RPMI8226 (cell line): ENCODE results near the gene FOXC2.

Experiments used
- DNase-seq: peaks from one replicate; pipeline ENCODE4 v3.0.0-alpha.2; 2015

The FOXC2 gene

DNA sequence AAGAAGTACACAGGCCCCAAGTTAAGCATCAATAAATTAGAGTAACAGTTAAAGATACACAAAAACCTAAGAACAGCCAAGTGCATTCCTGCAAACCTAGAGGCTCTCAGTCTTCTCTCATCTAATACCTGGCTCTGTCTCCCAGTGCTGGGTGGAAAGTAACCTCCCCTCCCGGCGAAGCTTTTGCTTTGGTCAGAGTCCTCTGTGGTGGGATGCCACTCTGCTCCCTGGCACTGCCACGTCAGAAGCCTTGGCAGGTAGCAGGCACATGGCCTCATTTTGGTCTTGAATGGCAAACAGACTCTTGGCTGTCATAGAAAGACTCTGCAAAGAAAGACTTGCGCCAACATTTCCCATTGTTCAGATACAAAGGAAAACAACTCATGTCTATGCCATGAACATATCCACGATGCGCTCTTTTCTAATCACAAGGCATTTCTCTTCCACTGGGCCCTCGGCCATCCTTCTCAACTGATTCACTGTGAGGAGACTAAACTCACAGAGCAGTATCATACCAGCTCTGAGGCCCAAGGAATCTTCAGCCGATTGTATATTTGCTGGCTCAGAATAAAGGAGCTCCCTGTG, 32.8 kb upstream of the FOXC2 start:
- DNase-seq, result no peak

DNA sequence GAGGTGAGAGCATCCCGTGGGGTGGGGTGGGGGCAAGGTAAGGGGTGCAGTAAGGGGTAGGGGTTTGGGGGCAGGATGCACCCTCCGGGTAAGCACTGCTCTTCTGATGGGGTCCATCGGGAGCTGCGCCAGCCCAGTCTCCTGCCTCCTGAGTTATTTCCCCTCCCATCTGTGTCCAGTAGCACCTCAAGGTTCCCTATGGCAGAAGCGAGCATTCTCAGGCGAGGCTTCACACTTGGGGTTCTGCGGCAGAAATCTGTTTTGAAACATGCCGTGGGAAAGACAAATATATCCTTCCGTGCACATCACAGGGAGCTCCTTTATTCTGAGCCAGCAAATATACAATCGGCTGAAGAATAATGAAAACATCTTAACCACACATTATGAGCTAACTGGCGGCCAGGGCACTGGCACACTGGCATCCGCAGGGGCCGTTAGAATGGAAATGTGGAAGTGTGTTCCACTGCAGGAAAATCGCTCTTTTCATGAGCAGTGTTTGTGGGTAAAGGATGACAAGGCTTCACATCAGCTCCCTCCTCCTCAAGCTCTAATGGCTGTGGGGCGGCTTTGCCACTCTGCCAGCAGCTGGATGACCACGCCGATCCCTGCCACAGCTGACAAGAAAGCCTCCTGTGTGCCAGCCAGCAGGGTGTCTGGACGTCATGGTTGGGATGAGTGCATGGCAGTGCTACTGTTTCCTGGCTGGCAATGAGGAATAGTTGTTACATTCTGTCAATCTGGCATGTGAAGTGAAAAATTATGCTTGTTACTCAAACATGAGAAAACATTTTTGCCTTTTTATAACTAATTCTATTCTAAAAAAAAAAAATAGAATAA, 31.6 kb upstream of the FOXC2 start:
- no peak for DNase-seq

DNA sequence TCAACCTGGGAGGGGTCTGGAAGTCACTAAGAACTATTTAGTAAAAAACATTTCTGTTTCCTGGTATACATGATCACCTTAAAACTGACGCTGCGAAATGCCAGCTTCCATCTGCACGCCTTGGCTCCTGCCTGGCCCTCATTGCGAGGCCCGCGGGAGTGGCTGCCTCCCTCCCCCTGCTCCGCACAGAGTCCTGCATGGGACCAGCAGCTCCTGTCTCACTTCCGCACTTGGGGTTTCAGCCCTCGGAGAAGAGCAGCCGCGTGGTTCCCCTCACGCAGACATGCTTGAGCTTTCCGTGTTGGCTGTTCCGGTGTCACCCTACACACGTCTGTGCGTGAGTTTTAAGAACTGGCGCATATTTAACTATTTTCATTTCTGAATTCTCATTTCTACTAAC, 30.0 kb upstream of the FOXC2 start:
- DNase-seq, result no peak

DNA sequence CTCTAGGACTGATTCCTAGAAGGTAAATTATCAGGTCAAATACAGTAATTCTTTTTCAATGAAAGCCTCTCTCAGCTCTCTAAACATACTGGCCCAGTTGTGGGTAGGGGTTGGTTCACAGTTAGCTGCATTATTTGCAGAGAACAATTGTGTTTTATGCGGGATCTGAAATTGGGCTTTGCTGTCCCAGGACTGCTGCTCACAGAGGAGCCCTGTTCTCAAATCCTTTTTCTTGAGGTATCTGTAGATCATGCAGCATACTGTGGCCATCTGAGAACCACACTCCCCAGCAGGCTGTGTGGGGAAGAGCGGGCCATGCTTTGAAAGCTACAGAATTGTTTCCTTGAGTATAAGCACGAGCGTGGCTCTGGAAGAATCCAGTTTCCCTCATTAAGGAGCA, 29.1 kb upstream of the FOXC2 start:
- DNase-seq, result no peak

DNA sequence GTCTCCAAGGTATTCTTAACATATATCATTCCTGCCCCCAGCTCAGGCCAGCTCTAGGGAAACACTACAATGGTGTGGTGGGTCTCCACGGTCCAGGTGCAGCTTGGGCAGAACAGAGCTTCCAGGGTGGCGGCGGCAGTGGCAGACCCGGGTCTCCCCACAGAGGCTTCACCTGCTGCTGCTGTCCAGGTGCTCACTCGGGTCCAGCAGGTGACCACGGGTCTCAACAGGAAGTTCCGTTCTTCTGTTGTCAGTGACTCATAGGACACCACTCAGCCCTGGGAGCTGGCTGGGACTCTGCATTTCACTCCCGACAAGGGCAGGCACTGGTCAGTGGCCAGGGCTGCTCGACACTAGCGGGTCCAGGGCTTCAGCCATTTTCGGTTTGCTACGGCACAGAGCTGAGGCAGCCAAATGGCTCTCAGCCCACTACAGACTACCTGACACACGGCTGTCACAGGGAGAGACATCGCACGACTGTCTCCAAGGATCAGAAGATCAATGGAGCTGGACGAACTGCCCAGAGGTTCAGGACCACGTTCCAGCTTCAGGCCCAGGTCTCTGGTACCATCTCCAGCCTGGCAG, 28.3 kb upstream of the FOXC2 start:
- no peak for DNase-seq

DNA sequence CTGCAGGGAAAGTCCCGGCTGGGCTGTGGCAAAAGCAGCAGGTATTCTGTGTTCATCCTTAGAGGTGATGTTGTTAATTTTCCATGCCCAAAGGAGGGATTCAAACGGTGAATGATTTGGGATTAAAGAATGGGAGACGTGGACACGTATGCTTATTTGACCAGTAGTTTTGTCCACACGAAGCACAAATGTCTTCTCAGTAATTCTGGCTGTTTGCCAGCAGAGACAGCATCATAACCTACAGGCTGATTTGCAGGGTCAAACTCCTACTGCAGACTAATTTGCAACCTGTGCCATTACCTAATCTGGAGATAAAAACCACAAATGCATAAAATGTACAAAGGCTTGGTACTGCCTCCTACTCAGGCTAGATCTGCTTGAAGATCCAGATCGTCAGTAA, 25.7 kb upstream of the FOXC2 start:
- no peak for DNase-seq

DNA sequence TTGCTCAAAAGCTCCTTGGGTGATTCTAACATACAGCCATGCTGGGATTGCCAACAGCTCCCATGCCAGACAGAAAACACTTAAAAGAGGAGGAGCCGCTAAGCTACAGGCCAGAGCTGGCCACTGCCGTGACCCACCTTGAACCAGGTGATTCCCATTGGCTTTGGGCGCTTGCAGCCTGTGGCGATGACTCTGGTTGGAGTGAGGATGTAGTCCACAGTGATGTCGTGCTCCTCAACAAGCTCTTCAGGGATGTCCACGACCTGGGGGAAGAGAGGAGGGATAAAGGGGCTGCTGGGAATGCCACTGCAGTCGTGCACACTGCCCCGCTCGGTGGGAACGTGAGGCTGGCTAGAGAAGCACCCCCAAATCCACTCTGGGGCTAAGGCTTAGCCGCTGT, 25.1 kb upstream of the FOXC2 start:
- no peak for DNase-seq

DNA sequence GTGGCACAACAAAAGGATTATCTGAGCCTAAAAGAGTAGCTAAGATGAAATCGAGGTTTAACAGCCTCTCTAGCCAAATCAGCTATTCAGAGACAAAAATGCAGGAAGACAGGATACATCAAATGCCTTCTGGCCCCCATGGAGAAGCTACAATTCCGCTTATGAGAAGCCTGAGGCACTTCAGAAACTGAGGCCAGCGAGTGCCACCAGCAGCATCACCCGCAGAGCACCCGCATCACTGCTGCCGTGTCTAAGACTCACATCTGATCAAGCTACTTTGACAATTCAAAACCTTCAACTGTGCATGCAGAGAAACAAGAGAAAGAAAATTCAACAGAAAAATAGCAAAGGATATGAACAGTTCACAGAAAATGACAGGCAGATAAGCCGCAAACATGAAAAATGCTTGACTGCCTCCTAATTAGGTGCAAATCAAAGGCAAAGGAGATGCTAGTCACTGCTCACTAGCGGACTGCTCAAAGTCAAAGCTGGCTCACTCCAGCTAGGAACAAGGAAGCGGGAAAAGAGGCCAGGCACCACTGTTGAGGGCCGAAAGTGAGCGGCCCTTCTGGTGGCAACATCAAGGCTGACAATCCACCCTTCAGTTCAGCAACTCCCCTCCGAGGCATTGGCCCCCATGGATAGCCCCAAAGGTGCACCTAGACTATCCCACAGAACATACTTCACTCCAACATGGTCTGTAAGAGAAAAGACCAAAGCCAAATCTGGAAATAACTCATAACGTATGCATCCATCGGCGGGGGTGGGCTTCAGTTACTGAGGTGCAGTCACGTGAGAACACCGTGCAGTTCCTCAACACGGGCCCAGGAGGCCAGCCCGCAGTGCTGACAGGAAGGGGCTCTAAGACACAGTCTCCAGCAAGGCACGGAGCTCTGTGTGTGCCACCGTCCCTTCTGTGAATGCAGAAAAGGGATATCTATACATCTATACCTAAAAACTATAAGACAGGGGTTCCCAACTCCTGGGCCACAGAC, 23.6 kb upstream of the FOXC2 start:
- no peak for DNase-seq

DNA sequence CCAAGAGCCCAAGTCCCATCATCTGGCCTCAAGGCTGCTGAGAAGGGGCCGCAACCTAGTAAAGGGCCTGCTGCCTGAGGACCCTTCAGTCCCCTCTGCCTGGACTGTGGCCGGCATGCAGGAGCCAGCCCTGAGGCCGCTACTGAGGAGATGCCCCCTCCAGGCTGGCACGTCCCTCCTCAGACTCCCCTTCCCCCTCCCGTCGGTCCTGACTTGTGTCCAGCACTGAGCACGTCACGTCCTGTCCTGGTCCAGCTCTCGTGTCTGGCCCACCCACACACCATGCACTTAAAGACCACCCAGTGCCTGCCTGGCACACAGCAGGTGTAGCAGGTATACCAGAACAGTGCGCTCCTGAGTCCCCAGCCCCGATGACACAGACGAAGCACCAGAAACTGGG, 21.1 kb upstream of the FOXC2 start:
- no peak for DNase-seq

DNA sequence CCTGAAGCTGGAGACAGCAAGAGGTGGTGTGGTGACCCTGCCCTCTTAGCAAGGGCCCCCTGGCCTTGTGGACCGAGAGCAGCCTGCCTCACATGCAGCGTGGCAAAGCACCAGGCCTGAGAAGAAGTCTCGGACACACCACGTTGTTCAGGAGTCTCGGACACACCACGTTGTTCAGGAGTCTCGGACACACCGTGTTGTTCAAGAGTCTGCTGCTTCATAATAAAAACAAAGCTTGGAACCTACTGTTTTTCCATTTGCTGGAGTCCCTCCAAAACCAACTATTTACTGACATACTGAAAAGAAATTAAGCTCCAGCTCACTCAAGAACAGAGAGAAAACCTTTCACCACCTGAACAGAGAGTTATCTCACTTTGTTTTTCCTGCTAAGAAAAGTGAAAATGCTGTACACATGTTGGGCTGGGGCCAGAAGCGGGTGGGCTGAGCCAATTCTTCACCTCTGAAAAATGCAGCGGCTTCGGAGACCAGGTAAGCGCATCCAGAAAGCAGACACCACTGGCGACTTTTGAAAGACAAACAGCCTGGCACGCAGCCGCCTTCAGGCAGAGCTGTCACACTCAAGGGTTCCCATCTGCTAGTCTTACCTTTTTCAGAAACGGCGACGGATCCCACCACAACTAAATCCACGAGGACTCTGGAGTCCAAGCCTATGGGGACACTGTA, 20.5 kb upstream of the FOXC2 start:
- no peak for DNase-seq

DNA sequence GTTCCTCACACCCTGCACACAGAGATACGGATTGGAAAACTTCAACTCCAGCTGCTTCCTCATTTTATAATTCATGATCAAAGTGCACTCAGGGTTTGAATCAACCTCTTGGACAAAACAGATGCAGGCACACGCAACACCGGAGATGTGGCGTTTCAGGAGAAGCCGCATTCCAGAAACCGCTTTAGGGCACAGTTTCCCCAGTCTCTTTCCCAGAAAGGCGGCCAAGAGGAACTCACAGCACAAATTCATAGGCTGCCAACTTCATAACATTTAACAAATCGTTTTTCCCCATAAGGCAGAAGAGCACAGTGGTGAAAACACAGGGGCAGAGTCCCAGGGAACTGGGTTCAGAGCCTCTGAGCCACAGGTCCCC, 20.0 kb upstream of the FOXC2 start:
- DNase-seq, result no peak

DNA sequence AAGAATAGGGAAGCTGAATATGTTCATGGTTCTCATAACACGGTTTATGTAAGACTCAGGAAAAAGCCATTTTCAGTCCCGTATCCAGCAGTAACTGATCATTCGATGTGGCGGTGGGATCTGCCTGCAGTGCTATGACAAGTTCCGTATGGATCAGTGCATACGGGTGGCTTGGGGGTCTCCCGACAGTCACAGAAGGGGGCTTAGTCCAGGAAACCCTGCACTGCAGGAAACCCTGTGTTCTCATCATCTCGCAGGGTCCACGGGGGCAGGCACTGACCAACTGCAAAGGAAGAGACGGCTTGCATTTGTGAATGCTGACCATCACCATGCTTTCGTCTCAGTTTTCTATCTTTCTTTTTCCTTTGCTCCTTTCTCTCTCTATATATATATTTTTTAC, 19.3 kb upstream of the FOXC2 start:
- no peak for DNase-seq

DNA sequence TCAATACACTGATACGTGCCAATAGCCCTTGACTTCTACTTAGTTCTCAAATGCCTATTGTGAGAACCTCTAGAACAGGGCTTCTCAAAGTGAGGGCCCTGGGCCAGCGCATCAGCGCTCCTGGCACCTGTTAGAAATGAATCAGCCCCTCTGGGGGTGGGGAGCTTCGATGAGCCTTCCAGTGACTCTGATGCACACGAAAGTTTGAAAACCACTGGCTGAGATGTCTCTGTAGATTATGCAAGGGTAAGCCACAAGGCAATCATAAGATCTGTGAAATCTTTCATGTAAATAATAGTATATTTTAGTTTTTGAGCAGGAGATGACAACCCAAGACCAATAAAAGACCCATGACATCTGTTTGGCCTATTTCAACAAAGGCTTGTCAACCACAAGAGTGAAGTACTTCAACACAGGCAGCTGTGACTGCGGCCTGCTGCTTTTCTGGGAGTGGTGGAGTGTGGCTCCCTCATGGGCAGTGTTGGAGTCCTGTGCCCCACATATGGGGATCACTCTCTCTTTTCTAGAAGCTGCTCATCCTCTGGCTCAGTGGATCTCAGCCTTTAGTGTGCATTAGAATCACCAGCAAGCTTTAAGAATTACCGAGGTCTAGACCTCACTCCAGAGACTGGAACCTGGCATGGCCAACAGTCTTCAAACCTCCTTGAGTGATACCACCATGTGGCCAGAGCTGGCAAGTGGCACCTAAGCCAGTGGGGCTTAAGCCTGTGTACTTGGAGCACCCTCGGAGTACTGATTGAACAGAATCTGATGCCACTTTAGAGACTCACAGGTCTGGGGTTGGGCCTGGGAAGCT, 17.3 kb upstream of the FOXC2 start:
- no peak for DNase-seq

DNA sequence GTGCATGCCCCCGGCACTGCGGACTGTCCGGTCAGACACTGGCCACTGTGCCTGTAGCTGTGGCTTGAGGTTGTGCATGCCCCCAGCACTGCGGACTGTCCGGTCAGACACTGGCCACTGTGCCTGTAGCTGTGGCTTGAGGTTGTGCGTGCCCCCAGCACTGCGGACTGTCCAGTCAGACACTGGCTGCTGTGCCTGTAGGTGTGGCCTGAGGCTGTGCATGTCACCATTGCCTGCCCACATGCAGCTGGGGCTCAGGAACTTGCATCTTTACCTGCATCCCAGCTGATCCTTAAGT, 16.8 kb upstream of the FOXC2 start:
- DNase-seq, result no peak

DNA sequence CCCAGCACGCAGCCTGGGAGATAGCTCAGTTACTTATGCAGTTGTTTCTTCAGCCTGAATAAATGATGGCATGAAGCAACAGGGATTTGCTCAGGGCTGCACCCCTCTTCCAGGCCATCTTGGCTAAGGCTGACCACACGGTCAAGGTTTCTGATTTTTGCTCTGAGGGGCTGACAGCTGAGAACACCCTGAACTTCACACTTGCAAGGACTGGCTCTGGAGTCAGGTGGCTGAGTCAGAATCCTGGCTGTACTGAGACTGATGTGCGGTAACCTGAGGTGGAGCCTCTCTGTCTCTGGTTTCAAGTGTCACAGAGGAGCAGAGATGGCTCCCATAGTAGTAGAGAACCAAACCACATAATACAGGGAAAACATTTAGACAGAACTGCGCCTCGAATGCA, 16.3 kb upstream of the FOXC2 start:
- no peak for DNase-seq

DNA sequence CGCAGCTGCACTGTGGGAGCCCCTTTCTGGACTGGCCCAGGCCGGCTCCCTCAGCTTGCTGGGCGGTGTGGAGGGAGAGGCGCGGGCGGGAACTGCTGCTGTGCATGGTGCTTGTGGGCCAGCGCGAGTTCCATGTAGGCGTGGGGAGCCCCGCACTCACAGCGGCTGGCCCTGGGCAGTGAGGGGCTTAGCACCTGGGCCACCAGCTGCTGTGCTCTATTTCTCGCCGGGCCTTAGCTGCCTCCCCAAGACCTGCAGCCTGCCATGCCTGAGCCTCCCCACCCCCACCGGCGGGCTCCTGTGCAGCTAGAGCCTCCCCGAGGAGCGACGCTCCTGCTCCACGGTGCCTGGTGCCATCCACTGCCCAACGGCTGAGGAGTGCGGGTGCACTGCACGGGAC, 13.3 kb upstream of the FOXC2 start:
- DNase-seq, result no peak

DNA sequence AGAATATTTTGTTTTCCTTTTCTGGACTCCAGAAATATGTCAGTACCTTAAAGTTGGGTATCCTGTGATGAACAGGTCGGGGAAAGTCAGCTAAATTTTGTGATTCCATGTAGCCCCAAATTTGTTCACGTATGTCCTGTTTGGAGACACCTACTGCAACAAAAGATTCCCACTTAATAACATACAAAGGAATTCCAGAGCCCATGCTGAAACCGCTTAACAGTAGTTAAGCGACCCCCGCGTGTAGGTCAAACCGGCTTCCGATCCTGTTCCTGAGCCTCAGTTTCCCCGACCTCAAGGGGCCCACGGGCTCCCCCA, 12.1 kb upstream of the FOXC2 start:
- no peak for DNase-seq

DNA sequence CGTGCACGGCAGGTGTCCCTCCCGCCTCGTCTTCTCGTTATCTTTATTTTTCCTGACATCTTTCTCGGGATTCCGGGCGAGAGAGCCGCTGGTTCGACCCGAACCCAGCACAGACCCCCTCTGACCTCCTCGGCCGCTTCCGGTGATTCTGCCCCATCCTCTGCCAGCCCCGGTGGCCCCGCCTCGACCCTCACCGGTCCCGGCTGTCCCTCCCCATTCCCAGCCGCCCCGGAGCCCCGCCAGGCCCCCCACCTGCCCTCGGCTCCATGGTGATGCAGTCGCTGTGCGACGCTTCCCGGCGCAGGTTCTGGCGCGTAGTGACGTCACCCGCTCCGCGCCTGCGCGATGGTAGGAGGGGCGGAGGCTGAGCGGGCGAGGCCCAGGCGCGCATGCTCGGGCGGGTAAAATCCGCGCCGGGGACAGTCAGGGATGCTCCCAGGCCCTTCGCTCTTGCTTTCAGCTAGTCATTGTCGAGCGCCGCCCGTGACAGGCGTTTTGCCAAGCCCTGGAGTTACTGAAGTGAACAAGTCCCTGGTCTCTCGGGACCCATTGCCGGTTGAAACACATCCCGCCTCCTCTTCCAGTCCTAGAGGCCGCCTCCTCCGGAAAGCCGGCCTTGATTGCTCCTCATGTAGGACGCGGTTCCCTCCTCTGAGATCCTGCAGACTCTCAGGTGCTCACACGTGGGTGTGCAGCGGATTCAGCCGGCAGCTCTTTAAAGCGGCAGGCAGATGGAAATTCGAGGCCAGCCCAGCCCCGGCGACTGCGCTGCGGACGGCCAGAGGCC, 11.5 kb upstream of the FOXC2 start, which contains the start of gene MTHFSD:
Gene MTHFSD, minus strand, starts transcription at position 319 of the 787 bp plus-strand sequence. Its CDS starts 51 bp downstream, at position 268.
- peak; percentile 88 for DNase-seq

DNA sequence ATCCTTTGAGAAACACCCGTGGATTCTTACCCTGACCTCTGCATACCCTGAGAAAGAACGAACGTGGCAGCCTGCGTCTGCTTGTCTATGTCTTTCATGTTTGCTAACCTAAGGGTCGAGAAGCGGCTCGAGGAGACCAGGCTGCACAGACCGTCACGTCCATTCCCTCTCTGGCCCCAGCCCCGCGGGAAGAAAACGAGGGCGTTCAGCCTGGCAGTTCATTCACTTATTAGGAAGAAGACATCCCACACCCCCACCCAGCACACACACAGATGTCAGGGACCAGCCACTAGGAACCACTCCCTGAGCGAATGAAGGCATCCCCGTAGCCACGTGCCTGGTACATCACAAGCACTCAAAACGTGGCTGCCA, 10.9 kb upstream of the FOXC2 start:
- DNase-seq, result no peak

DNA sequence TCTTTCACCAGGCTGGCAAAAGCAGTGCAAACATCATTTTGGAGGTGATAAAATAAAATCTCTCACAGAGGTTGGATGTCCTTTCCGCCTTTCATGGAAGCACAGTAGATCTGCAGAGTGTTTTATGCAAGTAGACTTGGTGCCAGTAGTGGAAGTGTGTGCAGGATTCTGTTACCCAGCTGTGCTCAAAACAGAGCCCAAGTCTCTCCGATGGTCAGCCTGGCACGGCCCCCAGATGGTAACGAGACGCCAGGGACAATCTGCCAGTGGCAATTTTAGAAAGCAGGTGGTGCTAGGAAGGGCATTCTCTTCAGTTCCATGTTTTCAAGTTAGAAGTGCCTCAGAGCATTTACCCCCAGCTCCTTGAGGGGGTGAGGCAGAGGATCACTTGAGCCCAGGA, 10.1 kb upstream of the FOXC2 start:
- no peak for DNase-seq

DNA sequence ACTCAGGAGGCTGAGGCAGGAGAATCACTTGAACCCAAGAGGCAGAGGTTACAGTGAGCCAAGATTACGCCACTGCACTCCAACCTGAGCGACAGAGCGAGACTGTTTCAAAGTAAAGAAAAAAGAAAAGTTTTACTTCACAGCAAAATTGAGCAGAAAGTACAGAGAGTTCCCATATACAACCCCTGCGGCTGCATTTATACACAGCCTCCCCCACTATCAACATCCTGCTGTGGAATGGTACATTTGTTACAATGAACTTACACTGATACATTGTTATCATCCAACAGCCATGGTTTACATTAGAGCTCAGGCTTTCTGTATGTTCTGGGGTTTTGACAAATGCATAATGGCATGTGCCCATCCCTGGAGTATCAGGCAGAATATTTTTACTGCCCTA, 9.0 kb upstream of the FOXC2 start:
- DNase-seq, result no peak
